ENCODE results near the gene TTC39C.
A peak's percentile ranks its signal among the peaks of the same experiment; 100 is the strongest.
"Not testable (repeated sequence)": the region's sequence is repeated elsewhere in the genome, so short reads cannot be mapped to it uniquely, and the experiment has no call there.

Gene TTC39C

DNA sequence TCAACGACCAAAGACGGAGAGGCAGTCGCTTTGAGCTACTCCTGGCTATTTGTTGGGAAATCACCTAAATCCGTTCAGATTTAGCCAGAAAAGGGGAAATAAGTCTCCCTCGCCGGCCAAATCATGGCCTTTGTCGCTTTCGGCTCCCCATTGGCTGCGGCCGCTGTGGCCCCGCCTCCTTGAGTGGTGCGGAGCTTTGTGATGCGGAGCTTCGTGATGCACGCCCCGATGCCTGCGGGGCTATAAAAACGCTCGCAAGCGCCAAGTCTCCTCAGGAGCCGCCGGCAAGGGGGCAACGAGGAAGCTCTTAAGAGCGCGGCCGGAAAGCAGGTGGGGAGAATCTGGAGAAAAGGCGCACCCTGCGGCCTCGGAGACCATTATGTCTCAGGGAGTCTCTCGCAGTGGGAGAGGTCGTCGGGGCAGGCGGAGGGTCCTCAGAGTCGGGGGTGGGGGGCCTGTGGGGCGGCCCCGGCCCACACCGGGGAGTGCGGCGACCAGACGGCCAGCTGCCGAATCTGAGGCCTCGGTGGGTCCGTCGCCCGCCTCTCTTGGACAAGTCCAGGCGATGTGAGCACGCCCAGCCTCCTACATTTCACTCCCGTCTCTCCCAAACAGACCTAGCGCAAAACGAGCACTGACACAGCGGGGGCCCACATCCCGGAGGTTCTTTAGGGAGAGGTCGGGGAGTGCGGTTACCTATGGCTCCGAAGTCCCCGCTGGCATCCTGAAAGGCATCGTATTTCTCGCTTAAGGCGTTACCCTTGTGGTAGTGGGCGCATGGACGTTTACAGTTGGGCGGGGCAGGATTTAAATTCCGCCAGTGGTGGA lies 124.4 kb downstream of the TTC39C start, which contains the start of gene CABYR:
CABYR (plus strand) TSS at position 274 of the 828 bp plus-strand sequence. CDS start 4,053 bp downstream, outside the sequence.
- H3K36me3 ChIP-seq (ENCODE audit: control insufficient read depth in 5 of 5, insufficient read depth in 5 of 5, low read length in 5 of 5): no peaks in the 10 kb centered on the region
- peaks cover 0 to 21% (median 15%) of the 10 kb centered on the region in 5 donors for H3K4me1 ChIP-seq (ENCODE audit: control insufficient read depth in 5 of 5, insufficient read depth in 5 of 5, low read length in 5 of 5)
- H3K27ac ChIP-seq (ENCODE audit: low read depth, low read length): peak within 1 kb of the TSS; percentile 4
- peak within 1 kb of the TSS in 4 of 5 donors; percentile 66 to 79 (median 70) for H3K9ac ChIP-seq (ENCODE audit: low read length in 5 of 5)
- H3K27me3 ChIP-seq (ENCODE audit: control insufficient read depth in 5 of 5, insufficient read depth in 4 of 5, low read length in 5 of 5): no peaks in the 10 kb centered on the region
- peak within 1 kb of the TSS; percentile 65 to 86 (median 69) for H3K4me3 ChIP-seq (ENCODE audit: low read depth in 1 of 5, low read length in 5 of 5)
- H3K9me3 ChIP-seq (ENCODE audit: control insufficient read depth in 5 of 5, low read length in 5 of 5): no peaks in the 10 kb centered on the region

DNA sequence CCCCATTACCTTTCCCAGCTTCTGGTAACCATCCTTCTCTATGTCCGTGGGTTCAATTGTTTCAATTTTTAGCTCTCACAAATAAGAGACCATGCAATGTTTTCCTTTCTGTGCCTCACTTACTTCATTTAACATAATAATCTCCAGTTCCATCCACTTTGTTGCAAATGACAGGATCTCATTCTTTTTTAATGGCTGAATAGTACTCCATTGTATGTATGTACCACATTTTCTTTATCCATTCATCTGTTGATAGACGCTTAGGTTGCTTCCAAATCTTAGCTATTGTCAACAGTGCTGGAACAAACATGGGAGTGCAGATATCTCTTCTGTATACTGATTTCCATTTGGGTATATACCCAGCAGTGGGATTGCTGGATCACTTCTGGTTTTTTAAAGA lies 126.1 kb downstream of the TTC39C start:
- H3K9me3 ChIP-seq (ENCODE audit: control insufficient read depth in 5 of 5, low read length in 5 of 5): no peaks in the 10 kb centered on the region
- H3K27me3 ChIP-seq (ENCODE audit: control insufficient read depth in 5 of 5, insufficient read depth in 4 of 5, low read length in 5 of 5): no peaks in the 10 kb centered on the region
- no peak overlapping the region for H3K9ac ChIP-seq (ENCODE audit: low read length in 5 of 5)
- H3K4me1 ChIP-seq (ENCODE audit: control insufficient read depth in 5 of 5, insufficient read depth in 5 of 5, low read length in 5 of 5): peaks cover 0 to 21% (median 15%) of the 10 kb centered on the region in 5 donors
- H3K36me3 ChIP-seq (ENCODE audit: control insufficient read depth in 5 of 5, insufficient read depth in 5 of 5, low read length in 5 of 5): no peaks in the 10 kb centered on the region
- no peak overlapping the region for H3K27ac ChIP-seq (ENCODE audit: low read depth, low read length)
- H3K4me3 ChIP-seq (ENCODE audit: low read depth in 1 of 5, low read length in 5 of 5): no peak overlapping the region

DNA sequence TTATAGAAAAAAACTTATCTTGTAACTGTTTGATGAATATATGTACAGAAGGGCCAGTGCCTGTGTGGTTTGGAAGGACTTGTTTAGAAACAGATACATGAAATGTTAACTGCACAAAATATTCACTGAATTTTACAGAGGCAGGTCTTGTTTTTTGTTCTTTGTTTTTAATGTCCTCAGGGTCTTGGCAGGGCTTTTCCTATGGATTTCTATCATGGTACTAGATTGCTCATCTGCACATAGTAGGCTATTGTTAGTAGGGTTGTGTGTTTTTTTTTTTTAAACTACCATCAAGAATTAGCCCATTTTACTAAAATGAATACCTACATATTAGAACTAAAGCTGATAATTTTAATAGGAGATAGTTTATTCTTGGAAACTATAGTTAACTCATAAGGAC lies 127.8 kb downstream of the TTC39C start:
- no peaks in the 10 kb centered on the region for H3K36me3 ChIP-seq (ENCODE audit: control insufficient read depth in 5 of 5, insufficient read depth in 5 of 5, low read length in 5 of 5)
- H3K4me3 ChIP-seq (ENCODE audit: low read depth in 1 of 5, low read length in 5 of 5): no peak overlapping the region
- H3K9me3 ChIP-seq (ENCODE audit: control insufficient read depth in 5 of 5, low read length in 5 of 5): no peaks in the 10 kb centered on the region
- no peak overlapping the region for H3K27ac ChIP-seq (ENCODE audit: low read depth, low read length)
- peaks cover 0 to 21% (median 15%) of the 10 kb centered on the region in 5 donors for H3K4me1 ChIP-seq (ENCODE audit: control insufficient read depth in 5 of 5, insufficient read depth in 5 of 5, low read length in 5 of 5)
- no peak overlapping the region for H3K9ac ChIP-seq (ENCODE audit: low read length in 5 of 5)
- no peaks in the 10 kb centered on the region for H3K27me3 ChIP-seq (ENCODE audit: control insufficient read depth in 5 of 5, insufficient read depth in 4 of 5, low read length in 5 of 5)

DNA sequence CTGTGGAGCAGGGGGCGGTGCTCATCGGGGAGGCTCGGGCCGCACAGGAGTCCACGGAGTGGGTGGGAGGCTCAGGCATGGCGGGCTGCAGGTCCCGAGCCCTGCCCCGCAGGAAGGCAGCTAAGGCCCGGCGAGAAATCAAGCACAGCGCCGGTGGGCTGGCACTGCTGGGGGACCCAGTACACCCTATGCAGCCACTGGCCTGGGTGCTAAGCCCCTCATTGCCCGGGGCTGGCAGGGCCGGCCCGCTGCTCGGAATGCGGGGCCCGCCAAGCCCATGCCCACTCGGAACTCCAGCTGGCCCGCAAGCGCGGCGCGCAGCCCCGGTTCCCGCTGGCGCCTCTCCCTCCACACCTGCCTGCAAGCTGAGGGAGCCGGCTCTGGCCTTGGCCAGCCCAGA lies 135.0 kb downstream of the TTC39C start:
- H3K36me3 ChIP-seq (ENCODE audit: control insufficient read depth in 5 of 5, insufficient read depth in 5 of 5, low read length in 5 of 5): peaks cover 5 to 17% (median 10%) of the 10 kb centered on the region in 5 donors
- H3K4me1 ChIP-seq (ENCODE audit: control insufficient read depth in 5 of 5, insufficient read depth in 5 of 5, low read length in 5 of 5); H3K9me3 ChIP-seq (ENCODE audit: control insufficient read depth in 5 of 5, low read length in 5 of 5); H3K27me3 ChIP-seq (ENCODE audit: control insufficient read depth in 5 of 5, insufficient read depth in 4 of 5, low read length in 5 of 5); H3K27ac ChIP-seq (ENCODE audit: low read depth, low read length); H3K9ac ChIP-seq (ENCODE audit: low read length in 5 of 5); H3K4me3 ChIP-seq (ENCODE audit: low read depth in 1 of 5, low read length in 5 of 5): not testable (repeated sequence)

DNA sequence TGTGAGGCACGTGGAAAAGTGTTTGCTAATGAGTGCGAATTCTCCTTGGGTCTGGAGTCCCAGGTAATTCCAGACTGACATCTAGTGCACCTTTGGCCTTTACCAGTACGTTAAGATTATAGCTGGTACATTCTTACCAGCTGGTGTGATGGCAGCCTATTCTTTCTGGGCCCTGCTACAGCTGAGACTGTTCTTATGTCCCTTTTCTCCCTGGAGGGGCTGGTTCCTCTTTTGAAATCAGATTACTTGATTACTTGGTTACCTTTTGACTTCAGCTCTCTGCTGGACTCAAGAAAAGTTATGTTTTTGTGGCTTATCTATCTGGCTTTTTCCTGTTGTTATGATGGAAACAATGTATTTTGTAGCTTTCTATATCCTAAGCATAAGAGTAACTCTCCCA lies 138.8 kb downstream of the TTC39C start:
- no peaks in the 10 kb centered on the region for H3K27me3 ChIP-seq (ENCODE audit: control insufficient read depth in 5 of 5, insufficient read depth in 4 of 5, low read length in 5 of 5)
- no peaks in the 10 kb centered on the region for H3K4me1 ChIP-seq (ENCODE audit: control insufficient read depth in 5 of 5, insufficient read depth in 5 of 5, low read length in 5 of 5)
- no peak overlapping the region for H3K9ac ChIP-seq (ENCODE audit: low read length in 5 of 5)
- H3K36me3 ChIP-seq (ENCODE audit: control insufficient read depth in 5 of 5, insufficient read depth in 5 of 5, low read length in 5 of 5): peaks cover 17 to 38% (median 37%) of the 10 kb centered on the region in 5 donors
- no peaks in the 10 kb centered on the region for H3K9me3 ChIP-seq (ENCODE audit: control insufficient read depth in 5 of 5, low read length in 5 of 5)
- H3K4me3 ChIP-seq (ENCODE audit: low read depth in 1 of 5, low read length in 5 of 5): no peak overlapping the region
- no peak overlapping the region for H3K27ac ChIP-seq (ENCODE audit: low read depth, low read length)

DNA sequence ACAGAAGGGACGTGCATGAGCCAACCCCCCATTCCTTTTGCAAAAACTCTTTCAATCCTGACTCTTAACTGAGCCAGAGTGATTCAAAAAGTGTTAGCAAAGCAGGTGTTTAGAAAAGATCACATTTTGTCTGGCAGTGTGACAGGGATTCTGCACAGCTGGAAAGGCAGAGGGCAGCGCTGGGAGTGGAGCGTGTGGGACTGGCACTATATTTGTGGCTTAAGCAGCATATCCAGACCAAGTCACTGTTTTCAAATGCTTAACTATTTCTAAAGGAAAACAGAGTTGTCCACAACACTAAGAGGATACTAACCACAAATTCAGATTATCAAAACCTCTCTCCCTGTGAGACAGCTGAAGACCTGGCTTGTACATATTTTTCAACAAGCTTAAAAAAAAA lies 143.3 kb downstream of the TTC39C start:
- Histone ChIP-seq H3K36me3 (ENCODE audit: control insufficient read depth in 5 of 5, insufficient read depth in 5 of 5, low read length in 5 of 5) (peaks cover 50 to 77% (median 72%) of the 10 kb centered on the region in 5 donors), H3K4me1 (ENCODE audit: control insufficient read depth in 5 of 5, insufficient read depth in 5 of 5, low read length in 5 of 5) (no peaks in the 10 kb centered on the region), H3K27ac (ENCODE audit: low read depth, low read length) (no peak overlapping the region), H3K4me3 (ENCODE audit: low read depth in 1 of 5, low read length in 5 of 5) (no peak overlapping the region), H3K9ac (ENCODE audit: low read length in 5 of 5) (no peak overlapping the region), H3K27me3 (ENCODE audit: control insufficient read depth in 5 of 5, insufficient read depth in 4 of 5, low read length in 5 of 5) (no peaks in the 10 kb centered on the region), H3K9me3 (ENCODE audit: control insufficient read depth in 5 of 5, low read length in 5 of 5) (no peaks in the 10 kb centered on the region)

DNA sequence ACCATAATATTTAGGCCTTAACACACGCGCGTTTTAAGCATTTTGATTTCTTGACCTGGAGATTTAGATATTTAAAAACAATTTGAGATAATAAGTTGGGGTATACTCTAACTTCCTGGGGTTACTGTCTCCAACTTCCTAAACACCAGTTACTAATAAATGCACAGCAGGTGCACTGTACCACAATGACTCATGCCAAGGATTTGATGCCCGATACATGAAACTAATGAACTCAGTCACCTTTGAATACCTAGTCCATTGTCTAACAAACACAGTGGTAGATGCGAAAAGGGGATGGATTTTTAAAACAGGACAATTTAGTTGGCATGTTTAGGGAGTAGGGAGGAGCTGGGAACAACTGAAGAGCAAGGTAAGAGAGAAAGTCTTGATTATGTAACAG lies 145.5 kb downstream of the TTC39C start:
- Histone ChIP-seq H3K4me3 (ENCODE audit: low read depth in 1 of 5, low read length in 5 of 5) (no peak overlapping the region), H3K27ac (ENCODE audit: low read depth, low read length) (no peak overlapping the region), H3K9me3 (ENCODE audit: control insufficient read depth in 5 of 5, low read length in 5 of 5) (no peaks in the 10 kb centered on the region), H3K27me3 (ENCODE audit: control insufficient read depth in 5 of 5, insufficient read depth in 4 of 5, low read length in 5 of 5) (no peaks in the 10 kb centered on the region), H3K4me1 (ENCODE audit: control insufficient read depth in 5 of 5, insufficient read depth in 5 of 5, low read length in 5 of 5) (no peaks in the 10 kb centered on the region), H3K36me3 (ENCODE audit: control insufficient read depth in 5 of 5, insufficient read depth in 5 of 5, low read length in 5 of 5) (peaks cover 51 to 92% (median 80%) of the 10 kb centered on the region in 5 donors), H3K9ac (ENCODE audit: low read length in 5 of 5) (no peak overlapping the region)

DNA sequence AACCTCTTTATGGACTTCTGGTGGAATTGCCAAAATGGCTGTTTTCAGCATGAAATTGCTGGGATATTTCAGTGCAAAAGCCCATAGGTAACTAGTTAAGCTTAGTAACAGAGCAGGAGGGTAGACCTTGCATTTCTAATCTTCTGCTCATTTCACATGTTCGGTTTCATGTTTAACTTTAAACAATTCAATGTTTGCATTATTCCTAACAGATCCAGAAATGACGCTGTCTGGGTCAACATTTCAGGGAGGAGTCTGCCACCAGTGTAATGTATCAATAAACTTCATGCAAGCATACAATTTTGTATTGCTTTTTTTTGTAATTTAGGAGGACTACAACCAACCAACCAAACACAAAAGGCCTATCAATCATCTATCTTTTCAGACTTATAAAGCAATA lies 146.8 kb downstream of the TTC39C start:
- no peak overlapping the region for H3K4me3 ChIP-seq (ENCODE audit: low read depth in 1 of 5, low read length in 5 of 5)
- H3K9me3 ChIP-seq (ENCODE audit: control insufficient read depth in 5 of 5, low read length in 5 of 5): no peaks in the 10 kb centered on the region
- peaks cover 57 to 92% (median 80%) of the 10 kb centered on the region in 5 donors for H3K36me3 ChIP-seq (ENCODE audit: control insufficient read depth in 5 of 5, insufficient read depth in 5 of 5, low read length in 5 of 5)
- H3K9ac ChIP-seq (ENCODE audit: low read length in 5 of 5): no peak overlapping the region
- no peak overlapping the region for H3K27ac ChIP-seq (ENCODE audit: low read depth, low read length)
- no peaks in the 10 kb centered on the region for H3K4me1 ChIP-seq (ENCODE audit: control insufficient read depth in 5 of 5, insufficient read depth in 5 of 5, low read length in 5 of 5)
- H3K27me3 ChIP-seq (ENCODE audit: control insufficient read depth in 5 of 5, insufficient read depth in 4 of 5, low read length in 5 of 5): no peaks in the 10 kb centered on the region

DNA sequence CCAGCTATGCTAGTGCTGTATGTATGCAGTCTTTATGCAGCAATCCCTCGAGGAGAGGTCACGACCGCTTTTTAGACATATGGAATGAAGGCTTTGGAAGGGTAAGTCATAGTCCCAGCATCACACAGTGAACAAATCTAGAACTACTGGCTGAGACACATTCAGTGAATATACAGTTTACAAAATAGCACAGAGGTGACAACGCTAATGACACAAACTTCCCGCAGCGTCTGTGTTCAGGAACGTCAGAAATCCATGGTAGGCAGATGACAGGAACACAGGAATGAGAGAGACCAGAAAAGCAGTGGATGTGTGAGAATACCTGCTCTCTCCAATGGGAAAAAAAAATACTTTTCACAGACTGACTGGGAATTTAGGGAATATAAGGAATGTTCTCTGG lies 153.9 kb downstream of the TTC39C start:
- Histone ChIP-seq H3K9ac (ENCODE audit: low read length in 5 of 5) (no peak overlapping the region), H3K9me3 (ENCODE audit: control insufficient read depth in 5 of 5, low read length in 5 of 5) (no peaks in the 10 kb centered on the region), H3K27ac (ENCODE audit: low read depth, low read length) (no peak overlapping the region), H3K4me3 (ENCODE audit: low read depth in 1 of 5, low read length in 5 of 5) (no peak overlapping the region), H3K36me3 (ENCODE audit: control insufficient read depth in 5 of 5, insufficient read depth in 5 of 5, low read length in 5 of 5) (peaks cover 38 to 78% (median 67%) of the 10 kb centered on the region in 5 donors), H3K4me1 (ENCODE audit: control insufficient read depth in 5 of 5, insufficient read depth in 5 of 5, low read length in 5 of 5) (no peaks in the 10 kb centered on the region), H3K27me3 (ENCODE audit: control insufficient read depth in 5 of 5, insufficient read depth in 4 of 5, low read length in 5 of 5) (no peaks in the 10 kb centered on the region)

DNA sequence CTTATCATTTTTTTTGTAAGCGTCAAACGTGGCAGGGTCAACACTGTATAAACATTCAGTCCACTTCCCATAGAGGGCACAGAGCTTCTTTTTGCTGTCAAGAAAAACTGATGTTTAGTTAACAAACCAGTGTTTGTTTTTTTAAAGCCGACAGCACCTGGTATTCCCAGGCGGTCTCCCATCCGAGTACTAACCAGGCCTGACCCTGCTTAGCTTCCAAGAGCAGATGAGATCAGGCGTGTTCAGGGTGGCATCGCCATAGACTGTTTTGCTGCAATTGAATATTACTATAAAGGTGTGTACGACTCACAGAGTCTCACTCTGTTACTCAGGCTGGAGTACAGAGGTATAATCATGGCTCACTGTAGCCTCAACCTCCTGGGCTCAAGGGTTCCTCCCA lies 155.8 kb downstream of the TTC39C start:
- Histone ChIP-seq H3K9me3 (ENCODE audit: control insufficient read depth in 5 of 5, low read length in 5 of 5) (no peaks in the 10 kb centered on the region), H3K27ac (ENCODE audit: low read depth, low read length) (no peak overlapping the region), H3K4me1 (ENCODE audit: control insufficient read depth in 5 of 5, insufficient read depth in 5 of 5, low read length in 5 of 5) (no peaks in the 10 kb centered on the region), H3K4me3 (ENCODE audit: low read depth in 1 of 5, low read length in 5 of 5) (no peak overlapping the region), H3K36me3 (ENCODE audit: control insufficient read depth in 5 of 5, insufficient read depth in 5 of 5, low read length in 5 of 5) (peaks cover 40 to 67% (median 62%) of the 10 kb centered on the region in 5 donors), H3K27me3 (ENCODE audit: control insufficient read depth in 5 of 5, insufficient read depth in 4 of 5, low read length in 5 of 5) (no peaks in the 10 kb centered on the region), H3K9ac (ENCODE audit: low read length in 5 of 5) (no peak overlapping the region)
